NCI-H187 (cell line): ENCODE measurements around the gene FLYWCH2.

Experiments used
- DNase-seq, 2 experiments: peaks; one replicate each; lab custom pipeline; 2025; lab: John Stamatoyannopoulos, UW

The FLYWCH2 gene

GRCh38 chr16:2882650-2883457 lies at the start of gene FLYWCH2:
TSS of gene FLYWCH2 (plus strand) at chr16:2883215. CDS start at chr16:2896450, 13,235 bp downstream.
- peak; percentile 98 to 100 for DNase-seq

- DNase-seq = no peak
Measured at GRCh38 chr16:2833776-2834175, 49.2 kb upstream of the FLYWCH2 start.

GRCh38 chr16:2834968-2835367 lies 48.0 kb upstream of the FLYWCH2 start:
- DNase-seq = no peak

DNA sequence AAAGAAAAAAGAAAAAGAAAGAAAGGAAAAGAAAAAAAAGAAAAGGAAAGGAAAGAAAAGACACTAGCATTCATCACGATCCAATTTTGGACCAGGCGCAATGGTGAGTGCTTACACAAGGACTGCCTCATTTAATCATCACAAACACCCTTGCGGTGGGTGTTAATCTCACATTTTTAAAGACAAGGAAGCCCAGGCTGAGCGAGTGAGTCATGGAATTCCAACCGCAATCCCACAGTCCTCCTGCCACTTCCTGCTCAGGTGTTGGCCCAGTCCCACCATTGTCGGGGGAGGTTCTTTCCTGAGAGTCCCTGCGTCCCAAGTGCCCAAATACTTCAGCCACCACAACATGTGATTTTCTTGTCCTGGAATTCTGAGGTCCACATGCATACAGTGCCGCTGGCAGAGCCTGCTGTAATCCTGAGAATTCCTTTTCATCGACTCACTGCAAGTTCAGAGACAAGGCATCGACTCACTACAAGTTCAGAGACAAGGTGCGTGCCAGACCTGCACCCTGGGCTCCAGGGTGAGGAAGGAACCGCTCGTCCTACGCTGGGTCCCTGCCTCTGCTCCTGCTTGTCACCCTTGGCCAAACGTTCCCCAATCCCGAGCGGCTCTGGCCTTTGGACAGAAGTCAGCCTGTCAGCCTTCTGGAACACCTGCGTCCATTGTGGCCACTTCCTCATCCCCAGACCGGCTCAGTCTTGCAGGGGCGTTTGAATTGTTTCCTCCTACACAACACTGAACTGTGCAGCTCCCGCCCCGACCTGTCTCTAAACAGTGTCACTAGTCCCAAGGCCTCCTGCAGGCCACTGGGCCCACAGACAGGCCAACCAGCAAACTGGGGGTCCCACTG lies 47.1 kb upstream of the FLYWCH2 start:
- DNase-seq = no peak

DNA sequence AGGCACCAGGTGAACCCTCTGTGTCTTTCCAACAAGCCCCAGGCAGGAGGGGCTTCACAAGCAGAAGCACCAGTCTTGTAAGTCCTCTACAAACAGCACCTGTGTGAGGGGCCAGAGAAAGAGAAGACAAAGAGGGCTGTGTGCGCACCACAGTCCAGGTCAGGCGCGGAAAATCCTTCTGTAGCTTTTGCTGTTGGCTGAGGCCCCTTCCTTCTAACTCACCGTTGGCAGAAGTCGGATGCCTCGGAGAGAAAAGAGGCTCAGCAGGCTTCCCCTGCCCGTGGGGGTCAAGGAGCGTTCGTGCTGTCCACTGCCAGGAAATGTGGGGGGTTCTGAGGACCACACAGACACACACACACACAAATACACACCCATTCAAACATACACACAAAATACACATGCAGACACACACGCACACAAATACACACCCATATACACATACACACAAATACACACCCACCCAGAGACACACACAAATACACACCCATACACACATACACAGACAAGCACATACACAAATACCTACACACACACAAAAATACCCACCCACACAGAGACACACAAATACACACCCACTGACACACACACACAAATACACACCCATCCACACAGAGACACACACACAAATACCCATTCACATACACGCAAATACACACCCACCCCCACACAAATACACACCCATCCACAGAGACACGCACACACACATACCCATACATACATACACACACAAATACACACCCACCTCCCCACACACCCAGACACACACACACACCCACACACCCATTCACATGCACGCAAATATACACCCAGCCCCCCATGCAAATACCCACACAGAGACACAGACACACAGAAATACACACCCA lies 46.1 kb upstream of the FLYWCH2 start:
- DNase-seq = no peak

DNA sequence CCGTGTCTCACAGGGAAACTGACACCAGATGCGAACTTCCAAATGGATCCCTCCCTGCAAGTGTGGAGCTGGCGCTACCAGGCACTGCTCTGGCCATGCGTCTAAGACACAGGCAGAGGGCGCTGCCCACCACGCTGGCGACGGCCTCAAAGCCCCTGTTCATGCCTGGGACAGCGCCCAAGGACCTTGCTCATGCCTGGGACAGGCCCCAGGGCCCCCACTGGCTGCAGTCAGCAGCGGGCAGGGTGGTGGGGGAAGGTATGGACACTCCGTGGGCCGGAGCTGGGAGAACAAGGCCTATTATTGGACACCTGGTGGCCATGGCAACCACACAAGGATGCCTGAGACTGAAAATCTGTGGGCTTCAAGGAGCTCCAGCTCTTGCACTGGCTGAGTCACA lies 44.1 kb upstream of the FLYWCH2 start:
- peak in 1 of 2 experiments; percentile 18 for DNase-seq

GRCh38 chr16:2839650-2840450 lies 43.2 kb upstream of the FLYWCH2 start:
- no peak for DNase-seq

DNA sequence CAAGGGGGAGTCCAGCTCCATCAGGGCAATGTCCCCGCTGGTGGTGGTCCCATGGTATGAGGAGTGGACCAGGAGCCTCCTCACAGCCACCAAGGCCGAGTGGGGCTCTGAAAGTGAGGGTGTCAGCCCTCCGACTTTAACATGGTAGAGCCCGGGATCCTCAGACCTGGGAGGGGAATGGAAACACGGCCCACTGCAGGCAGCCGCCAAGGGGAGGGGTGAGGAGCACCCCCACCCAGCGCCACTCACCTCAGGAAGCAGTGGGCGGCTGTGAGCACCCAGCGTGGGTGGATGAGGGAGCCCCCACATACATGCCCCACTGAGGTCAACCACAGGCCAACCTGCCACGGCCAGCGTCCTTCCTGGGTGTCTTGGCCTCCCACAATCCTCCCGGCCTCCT lies 42.1 kb upstream of the FLYWCH2 start:
- DNase-seq = no peak

DNA sequence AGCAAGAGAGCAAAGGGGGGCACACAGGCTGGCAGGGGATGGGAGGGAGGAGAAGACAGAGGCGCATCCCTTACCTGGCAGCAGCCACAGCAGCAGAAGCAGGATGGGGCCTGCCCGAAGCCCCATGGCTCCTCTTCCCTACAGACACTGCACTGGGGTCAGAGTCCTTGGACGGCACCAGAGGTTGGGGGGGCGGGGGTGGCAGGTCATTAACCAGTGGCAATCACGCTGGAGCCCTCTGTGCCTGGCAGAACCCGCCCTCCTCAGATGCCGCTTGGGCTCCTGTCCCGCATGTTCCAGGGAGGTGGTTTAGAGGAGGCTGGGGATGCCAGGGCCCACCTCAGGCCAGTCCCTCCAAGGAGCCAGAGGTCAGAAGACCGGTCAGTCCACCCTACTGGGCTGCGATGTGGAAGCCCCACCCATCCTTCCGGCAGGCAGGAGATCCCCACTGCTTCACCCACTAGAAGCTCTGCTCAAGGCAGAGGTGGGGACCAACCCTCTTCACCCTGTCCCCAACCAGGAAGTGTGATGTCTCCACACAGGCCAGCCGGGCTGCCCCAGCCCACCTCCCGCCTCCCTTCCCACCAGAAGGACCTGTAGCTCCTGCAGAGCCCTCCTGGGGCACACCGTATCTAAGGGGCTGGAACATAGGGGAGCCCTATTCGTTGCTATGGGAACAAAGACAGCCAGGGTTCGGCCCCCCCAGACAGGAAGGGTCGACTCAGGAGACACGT lies 41.2 kb upstream of the FLYWCH2 start:
- no peak for DNase-seq

GRCh38 chr16:2842340-2843000 lies 40.5 kb upstream of the FLYWCH2 start:
- no peak for DNase-seq

GRCh38 chr16:2843526-2843925 lies 39.5 kb upstream of the FLYWCH2 start:
- no peak for DNase-seq

GRCh38 chr16:2845116-2845515 lies 37.9 kb upstream of the FLYWCH2 start:
- no peak for DNase-seq

GRCh38 chr16:2846511-2847310 lies 36.3 kb upstream of the FLYWCH2 start:
- DNase-seq = no peak

- DNase-seq = no peak
Measured at GRCh38 chr16:2848933-2849725, 33.9 kb upstream of the FLYWCH2 start.

DNA sequence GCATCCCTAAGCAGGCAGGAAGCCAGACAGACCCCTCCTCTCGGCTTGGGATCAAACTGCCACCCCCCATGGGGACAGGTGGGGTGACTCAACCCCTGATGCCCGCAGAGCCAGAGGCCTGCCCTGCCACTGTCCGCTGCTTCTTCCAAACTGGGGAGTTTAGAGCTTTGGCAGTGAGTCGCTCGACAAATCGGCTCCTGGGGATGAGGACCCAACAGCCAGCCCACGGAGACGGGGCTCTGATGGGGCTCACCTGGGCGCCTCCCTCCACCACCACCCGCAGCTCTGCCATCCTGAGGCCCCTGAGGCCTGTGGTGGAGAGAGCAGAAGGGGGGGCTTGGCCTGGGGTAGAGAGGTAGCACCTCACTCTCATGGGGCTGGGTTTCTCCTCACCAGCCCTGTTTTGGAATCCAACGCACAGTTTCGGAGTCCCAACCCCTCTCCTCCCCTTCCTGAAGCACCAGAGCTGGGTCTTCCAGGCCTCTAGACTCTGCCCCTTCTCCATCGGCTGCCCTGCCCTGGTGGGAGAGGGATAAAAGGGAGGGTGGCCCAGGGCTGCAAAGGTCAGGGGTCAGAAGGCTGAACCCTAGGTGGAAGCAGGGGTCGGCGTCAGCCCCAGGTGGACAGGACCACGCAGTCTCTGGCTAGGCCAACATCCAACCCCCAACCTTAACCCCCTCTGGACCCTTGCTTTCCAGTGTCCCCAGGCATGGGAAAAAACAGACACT lies 30.8 kb upstream of the FLYWCH2 start:
- no peak for DNase-seq

- no peak for DNase-seq
Measured at GRCh38 chr16:2852731-2853507, 30.1 kb upstream of the FLYWCH2 start.

- no peak for DNase-seq
Measured at GRCh38 chr16:2853531-2854073, 29.4 kb upstream of the FLYWCH2 start.
